Right lobe of liver (tissue), 6 donors: ENCODE data around the gene SLC9A7. TPM values are rescaled to one million over a fixed set of nuclear protein-coding genes. Genes with fewer than 3 reads are reported as not detected.
A peak's percentile ranks its signal among the peaks of the same experiment; 100 is the strongest.
"Not testable (repeated sequence)": the region's sequence is repeated elsewhere in the genome, so short reads cannot be mapped to it uniquely, and the experiment has no call there.

Experiments used
- ATAC-seq, 4 donors: fragments of 200-7000 bp; cut with Tn5 transposase; one replicate each; pipeline ENCODE4 v1.9.1; 2020; ENCODE audit warnings: mild to moderate bottlenecking in 4 of 4, moderate library complexity in 4 of 4
- DNase-seq, 3 donors: peaks; one replicate each; pipeline ENCODE4 v3.0.0-alpha.2; 2020
- H3K27ac ChIP-seq, 3 donors: fragments of 200-600 bp; one replicate each; pipeline ENCODE4 v1.8.0; 2022
- H3K27me3 ChIP-seq, 2 donors: fragments of 200-600 bp; one replicate each; pipeline ENCODE4 v1.8.0; 2022
- H3K36me3 ChIP-seq, 4 donors: fragments of 200-600 bp; sonication (generic) in 1 of 4; one replicate each; pipeline versions ENCODE4 v1.5.1 to v1.8.0; 2017 to 2022; ENCODE audit warnings: control low read depth in 1 of 4
- H3K4me1 ChIP-seq, 4 donors: fragments of 200-600 bp; sonication (generic) in 1 of 4; one replicate each; pipeline versions ENCODE4 v1.5.1 to v1.8.0; 2017 to 2022; ENCODE audit warnings: control low read depth in 1 of 4
- H3K4me3 ChIP-seq, 3 donors: fragments of 200-600 bp; one replicate each; pipeline ENCODE4 v1.8.0; 2022
- H3K9me3 ChIP-seq, 4 donors: fragments of 200-600 bp; sonication (generic) in 1 of 4; one replicate each; pipeline versions ENCODE4 v1.5.1 to v1.8.0; 2017 to 2022; ENCODE audit warnings: control low read depth in 1 of 4
- POLR2A ChIP-seq: fragments of 450-650 bp; IDR thresholded peaks from one replicate; pipeline ENCODE4 v1.6.1; 2017; ENCODE audit warnings: antibody characterized with exemption, mild to moderate bottlenecking
- WGBS: methylation state at CpG from one replicate; pipeline ENCODE4 v1.1.6; 2018; ENCODE audit warnings: low coverage, low lambda C conversion rate; ENCODE audit not compliant: insufficient coverage; ENCODE audit errors: missing lambda C conversion rate; 5-methylcytosine and 5-hydroxymethylcytosine counted together
- intact Hi-C, 2 donors: fragments of 100-400 bp; cut with DNase I; formaldehyde crosslinking; loops; one replicate each; pipeline versions ENCODE4 v1.11.2 to v1.14.1; 2022
- total RNA-seq, 6 experiments: library from RNA; depleted of rRNA in 2 of 6; stranded (reverse); fragments of >200 nt in 2 of 6; fragmentation: NEBNext Ultra II Directional in 3 of 6; extraction: Animal tissue kit (Norgen Biotek cat#: 25700) in 3 of 6; gene quantifications; one replicate each; pipeline versions ENCODE4 v1.1.0 to v1.2.4, GENCODE V29; 2016 to 2023
- TF ChIP-seq, protein P1 (sequence below), 4 donors: fragments of 200-600 bp in 3 of 4; fragments of 450-650 bp in 1 of 4; IDR thresholded peaks; one replicate each; pipeline versions ENCODE4 v1.5.1 to v1.8.0; 2016 to 2022; ENCODE audit warnings: antibody characterized with exemption in 4 of 4, mild to moderate bottlenecking in 2 of 4
- donor health status: DM: no; HTN: yes; CAD: no.
- donor health status: DM: no; HTN: no; CAD: no.
- donor health status: DM: no; HTN: no; CAD: no.
- donor health status: DM: no; HTN: yes; CAD: no.
- donor health status: DM: no; HTN: yes; CAD: no.

The SLC9A7 gene
- total RNA-seq, 6 experiments from 2014 or later: 5.7 to 9.0 (median 6.4) TPM

DNA sequence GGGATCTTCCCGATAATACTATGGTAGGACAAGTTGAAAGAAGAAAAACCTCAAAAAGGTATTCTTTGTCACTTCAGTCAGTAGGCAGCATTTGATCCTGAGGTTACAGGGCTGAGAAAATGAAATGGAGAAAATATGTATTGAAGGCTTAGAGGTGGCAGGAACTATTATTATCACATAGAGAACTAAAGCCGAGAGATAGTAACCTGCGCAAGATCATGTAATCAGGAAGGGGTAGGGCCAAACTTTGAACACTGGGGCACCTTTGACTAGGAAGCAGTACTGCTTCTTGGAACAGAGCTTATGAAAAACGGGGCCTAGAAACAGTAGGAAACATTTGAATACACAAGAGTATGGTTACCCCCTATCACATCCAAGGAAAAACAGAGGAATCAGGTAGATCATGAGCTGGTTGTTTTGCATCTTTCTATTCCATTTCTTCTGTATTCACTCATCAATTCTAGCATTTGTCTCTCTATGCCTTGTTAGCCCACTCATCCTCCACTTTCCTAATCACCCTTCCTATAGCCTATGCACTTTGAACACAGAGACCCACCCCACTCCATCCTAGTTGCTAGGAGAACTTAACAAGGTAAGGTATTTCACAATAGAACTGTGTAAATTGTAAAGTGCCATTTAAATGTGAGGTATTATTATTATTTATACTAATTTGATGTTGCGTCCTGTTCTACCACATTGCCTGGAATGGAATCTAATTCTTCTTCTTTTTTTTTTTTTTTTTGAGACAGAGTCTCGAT, 34.6 kb upstream of the SLC9A7 start:
- WGBS: 48% methylated on average over 6 of the region's 6 CpGs
- ATAC-seq (no peak), DNase-seq (no peak)
- TF ChIP-seq, protein P1, sequence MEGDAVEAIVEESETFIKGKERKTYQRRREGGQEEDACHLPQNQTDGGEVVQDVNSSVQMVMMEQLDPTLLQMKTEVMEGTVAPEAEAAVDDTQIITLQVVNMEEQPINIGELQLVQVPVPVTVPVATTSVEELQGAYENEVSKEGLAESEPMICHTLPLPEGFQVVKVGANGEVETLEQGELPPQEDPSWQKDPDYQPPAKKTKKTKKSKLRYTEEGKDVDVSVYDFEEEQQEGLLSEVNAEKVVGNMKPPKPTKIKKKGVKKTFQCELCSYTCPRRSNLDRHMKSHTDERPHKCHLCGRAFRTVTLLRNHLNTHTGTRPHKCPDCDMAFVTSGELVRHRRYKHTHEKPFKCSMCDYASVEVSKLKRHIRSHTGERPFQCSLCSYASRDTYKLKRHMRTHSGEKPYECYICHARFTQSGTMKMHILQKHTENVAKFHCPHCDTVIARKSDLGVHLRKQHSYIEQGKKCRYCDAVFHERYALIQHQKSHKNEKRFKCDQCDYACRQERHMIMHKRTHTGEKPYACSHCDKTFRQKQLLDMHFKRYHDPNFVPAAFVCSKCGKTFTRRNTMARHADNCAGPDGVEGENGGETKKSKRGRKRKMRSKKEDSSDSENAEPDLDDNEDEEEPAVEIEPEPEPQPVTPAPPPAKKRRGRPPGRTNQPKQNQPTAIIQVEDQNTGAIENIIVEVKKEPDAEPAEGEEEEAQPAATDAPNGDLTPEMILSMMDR (IDR thresholded peaks at IDR 0.05): no peak
- TF ChIP-seq POLR2A: no peak
- intact Hi-C loops: no loop called here
- Histone ChIP-seq H3K9me3 (no peaks in the 10 kb centered on the region), H3K4me3 (no peak overlapping the region), H3K4me1 (peaks cover 0 to 5% (median 0%) of the 10 kb centered on the region in 4 donors), H3K36me3 (no peaks in the 10 kb centered on the region), H3K27me3 (peaks cover 0 to 4% of the 10 kb centered on the region in 2 donors), H3K27ac (no peak overlapping the region)

DNA sequence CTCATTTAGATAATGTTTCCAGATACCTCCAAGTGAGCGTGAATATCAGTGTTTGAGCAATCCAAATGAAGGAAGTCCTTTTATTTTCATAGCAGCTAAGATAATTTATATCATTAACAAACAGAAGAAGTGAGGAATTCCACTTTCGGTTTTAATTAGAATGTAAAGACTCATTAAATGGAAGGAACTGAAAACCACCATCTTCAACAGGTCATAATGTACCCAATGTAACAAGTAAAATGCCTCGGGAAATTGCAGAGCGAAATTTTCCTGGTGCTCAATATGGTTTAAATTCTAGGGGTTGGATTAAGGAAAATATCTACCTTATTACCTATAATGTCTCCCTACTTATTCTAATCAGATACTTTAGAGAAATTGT, 33.9 kb upstream of the SLC9A7 start:
- peaks cover 0 to 1% of the 10 kb centered on the region in 2 donors for H3K27me3 ChIP-seq
- DNase-seq (no peak), ATAC-seq (no peak)
- no peaks in the 10 kb centered on the region for H3K36me3 ChIP-seq
- intact Hi-C loops: no loop called here
- H3K27ac ChIP-seq: peak overlapping the region in 2 of 3 donors; percentile 24 to 45
- no peaks in the 10 kb centered on the region for H3K9me3 ChIP-seq
- WGBS: 44% methylated on average over 4 of the region's 4 CpGs
- peaks cover 0 to 5% (median 0%) of the 10 kb centered on the region in 4 donors for H3K4me1 ChIP-seq
- no peak for TF ChIP-seq POLR2A
- TF ChIP-seq, protein P1 (IDR thresholded peaks at IDR 0.05): no peak
- no peak overlapping the region for H3K4me3 ChIP-seq

DNA sequence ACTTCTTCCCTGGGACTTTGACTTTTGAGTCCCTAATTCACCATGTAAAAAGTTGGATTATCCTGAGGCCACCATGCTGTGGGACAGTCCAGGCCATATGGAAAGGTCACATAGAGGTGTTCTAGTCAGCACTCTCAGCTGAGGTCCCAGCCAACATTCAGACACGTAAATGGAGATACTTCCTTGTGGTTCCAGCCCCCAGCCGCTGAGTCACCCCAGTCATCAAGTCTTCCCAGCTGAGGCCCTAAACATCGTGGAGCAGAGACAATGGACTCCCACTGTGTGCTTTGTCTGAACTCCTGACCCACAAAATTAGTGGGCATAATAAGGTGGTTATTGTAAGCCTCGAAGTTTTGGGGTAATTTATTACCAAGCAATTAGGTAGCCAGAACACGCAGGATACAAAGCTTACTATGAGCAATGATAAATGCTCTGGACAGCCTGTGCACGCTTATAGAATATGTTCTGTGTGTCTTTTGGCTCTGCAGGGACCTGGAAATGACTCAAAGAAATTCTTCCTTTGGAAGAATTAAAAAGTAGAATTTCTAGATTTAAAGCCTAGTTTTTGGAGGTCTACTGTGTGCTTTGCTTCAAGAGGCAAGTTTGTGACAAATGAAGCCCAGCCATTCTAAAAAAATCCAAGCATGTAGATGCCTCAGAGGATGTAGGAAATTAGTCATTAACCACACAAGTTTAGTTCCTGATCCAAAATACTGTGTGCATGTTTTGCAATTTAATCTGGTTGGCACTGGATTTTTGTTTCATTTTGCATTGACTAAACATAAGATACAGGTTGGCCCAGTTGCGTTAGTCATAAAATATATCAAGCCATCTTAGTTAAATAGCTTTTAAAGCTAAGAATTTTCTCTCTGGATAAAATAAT, 33.2 kb upstream of the SLC9A7 start:
- Histone ChIP-seq H3K27me3 (no peaks in the 10 kb centered on the region), H3K4me3 (no peak overlapping the region), H3K27ac (peak overlapping the region; percentile 6 to 45 (median 24)), H3K36me3 (no peaks in the 10 kb centered on the region), H3K9me3 (no peaks in the 10 kb centered on the region), H3K4me1 (peaks cover 0 to 5% (median 0%) of the 10 kb centered on the region in 4 donors)
- TF ChIP-seq, protein P1 (IDR thresholded peaks at IDR 0.05): no peak
- TF ChIP-seq POLR2A: no peak
- ATAC-seq: peak; percentile 73 to 86 (median 81)
- intact Hi-C loops: no loop called here
- 12% methylated on average over 6 of the region's 7 CpGs for WGBS
- peak in 1 of 3 donors; percentile 29 for DNase-seq

DNA sequence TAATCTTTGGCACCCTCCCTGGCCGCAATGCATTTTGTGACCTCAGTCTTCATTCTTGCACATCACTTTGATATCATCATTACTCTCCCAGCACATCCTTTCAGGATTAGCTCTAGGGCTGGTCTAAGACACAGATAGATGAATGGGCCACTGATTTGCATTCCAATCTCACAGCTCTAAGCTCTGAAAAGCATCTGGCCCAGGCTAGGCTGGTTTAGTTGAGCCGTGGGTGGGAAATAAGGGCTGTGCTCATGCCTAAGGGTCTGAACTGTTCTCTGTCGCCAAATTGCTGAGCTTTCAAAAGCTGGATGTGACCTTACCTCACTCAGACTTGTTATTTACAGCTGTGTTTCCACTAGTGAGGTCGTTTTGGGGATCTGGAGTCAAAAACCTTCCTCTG, 30.0 kb upstream of the SLC9A7 start:
- H3K4me3 ChIP-seq: no peak overlapping the region
- H3K27me3 ChIP-seq: no peaks in the 10 kb centered on the region
- ATAC-seq (no peak), DNase-seq (no peak)
- no peak overlapping the region for H3K27ac ChIP-seq
- no peak for TF ChIP-seq POLR2A
- TF ChIP-seq, protein P1 (IDR thresholded peaks at IDR 0.05): no peak
- no peaks in the 10 kb centered on the region for H3K9me3 ChIP-seq
- H3K36me3 ChIP-seq: no peaks in the 10 kb centered on the region
- H3K4me1 ChIP-seq: peaks cover 0 to 5% (median 0%) of the 10 kb centered on the region in 4 donors
- intact Hi-C loops: no loop called here
- WGBS: 0% methylated on average over 1 of the region's 4 CpGs

- not testable (repeated sequence) for H3K27me3 ChIP-seq, ATAC-seq, H3K36me3 ChIP-seq
These were observed 25.5 kb upstream of the SLC9A7 start for GRCh38 chrX:46784437-46784836.

More at GRCh38 chrX:46784437-46784836, 25.5 kb upstream of the SLC9A7 start:
- H3K27ac ChIP-seq, DNase-seq, H3K4me1 ChIP-seq, intact Hi-C loops, H3K4me3 ChIP-seq, H3K9me3 ChIP-seq: not testable (repeated sequence)
